ENCODE data around the gene SLC22A1.
"Not testable (repeated sequence)": the region's sequence is repeated elsewhere in the genome, so short reads cannot be mapped to it uniquely, and the experiment has no call there.

SLC22A1 gene

GRCh38 chr6:160137130-160137988, 15.7 kb downstream of the SLC22A1 start:
- TF ChIP-seq CTCF (IDR thresholded peaks at IDR 0.05; ENCODE audit: unreplicated experiment in 3 of 3), result no peak
- H3K36me3 Mint-ChIP-seq (ENCODE audit: low read depth), result no peaks in the 10 kb centered on the region
- peaks cover 9% of the 10 kb centered on the region for H3K27me3 Mint-ChIP-seq (ENCODE audit: low read depth)
- H3K4me3 Mint-ChIP-seq, result no peak overlapping the region
- peaks cover 27% of the 10 kb centered on the region for H3K4me1 Mint-ChIP-seq
- H3K9me3 Mint-ChIP-seq, result no peaks in the 10 kb centered on the region
- no peak overlapping the region for H3K27ac Mint-ChIP-seq

- peak overlapping the region; percentile 15 to 72 (median 33) for H3K27ac Mint-ChIP-seq
- H3K9me3 Mint-ChIP-seq, result no peaks in the 10 kb centered on the region
- peaks cover 27% of the 10 kb centered on the region for H3K4me1 Mint-ChIP-seq
- no peaks in the 10 kb centered on the region for H3K36me3 Mint-ChIP-seq (ENCODE audit: low read depth)
- H3K27me3 Mint-ChIP-seq (ENCODE audit: low read depth), result peaks cover 9% of the 10 kb centered on the region
- peak; percentile 81 to 88 (median 86) for TF ChIP-seq CTCF (IDR thresholded peaks at IDR 0.05; ENCODE audit: unreplicated experiment in 3 of 3)
- no peak overlapping the region for H3K4me3 Mint-ChIP-seq
Measured at GRCh38 chr6:160137989-160138835, 16.6 kb downstream of the SLC22A1 start.

GRCh38 chr6:160138839-160139419, 17.3 kb downstream of the SLC22A1 start:
- Mint-ChIP-seq H3K9me3 (no peaks in the 10 kb centered on the region), H3K27ac (peak overlapping the region in 2 of 3 experiments; percentile 34 to 72), H3K27me3 (ENCODE audit: low read depth) (peaks cover 9% of the 10 kb centered on the region), H3K4me1 (peaks cover 27% of the 10 kb centered on the region), H3K36me3 (ENCODE audit: low read depth) (peaks cover 7% of the 10 kb centered on the region), H3K4me3 (no peak overlapping the region)
- no peak for TF ChIP-seq CTCF (IDR thresholded peaks at IDR 0.05; ENCODE audit: unreplicated experiment in 3 of 3)

- TF ChIP-seq CTCF (IDR thresholded peaks at IDR 0.05; ENCODE audit: unreplicated experiment in 3 of 3), result no peak
Measured at GRCh38 chr6:160139420-160139851, 17.8 kb downstream of the SLC22A1 start.

GRCh38 chr6:160140493-160140892, 18.9 kb downstream of the SLC22A1 start:
- not testable (repeated sequence) for H3K27me3 Mint-ChIP-seq (ENCODE audit: low read depth); H3K9me3 Mint-ChIP-seq; H3K4me3 Mint-ChIP-seq
- Mint-ChIP-seq H3K36me3 (ENCODE audit: low read depth) (peaks cover 15% of the 10 kb centered on the region), H3K4me1 (peaks cover 27% of the 10 kb centered on the region), H3K27ac (peak overlapping the region in 1 of 3 experiments; percentile 70)

More at GRCh38 chr6:160139420-160139851, 17.8 kb downstream of the SLC22A1 start:
- H3K36me3 Mint-ChIP-seq (ENCODE audit: low read depth), result peaks cover 11% of the 10 kb centered on the region
- H3K4me3 Mint-ChIP-seq, result no peak overlapping the region
- peaks cover 9% of the 10 kb centered on the region for H3K27me3 Mint-ChIP-seq (ENCODE audit: low read depth)
- peaks cover 27% of the 10 kb centered on the region for H3K4me1 Mint-ChIP-seq
- peak overlapping the region in 2 of 3 experiments; percentile 34 to 72 for H3K27ac Mint-ChIP-seq
- peaks cover 2% of the 10 kb centered on the region for H3K9me3 Mint-ChIP-seq
